Endothelial cell (in vitro differentiated cells): ENCODE data around the gene RTN4R. TPM values are rescaled to one million over a fixed set of nuclear protein-coding genes. Genes with fewer than 3 reads are reported as not detected.
"Not testable (repeated sequence)": the region's sequence is repeated elsewhere in the genome, so short reads cannot be mapped to it uniquely, and the experiment has no call there.

Experiments
- DNase-seq: peaks from one replicate; pipeline ENCODE4 v3.0.0; 2021; ENCODE audit warnings: low spot score
- H3K27ac Mint-ChIP-seq: one replicate; pipeline ENCODE4 v1.8.0; 2021; ENCODE audit warnings: mixed read lengths, inconsistent platforms; ENCODE audit not compliant: unreplicated experiment
- H3K27me3 Mint-ChIP-seq: one replicate; pipeline ENCODE4 v1.8.0; 2021; ENCODE audit warnings: mild to moderate bottlenecking, moderate library complexity, mixed read lengths, inconsistent platforms; ENCODE audit not compliant: unreplicated experiment
- H3K36me3 Mint-ChIP-seq: one replicate; pipeline ENCODE4 v1.8.0; 2021; ENCODE audit warnings: mild to moderate bottlenecking, low read depth, mixed read lengths, inconsistent platforms; ENCODE audit not compliant: unreplicated experiment
- H3K4me1 Mint-ChIP-seq: one replicate; pipeline ENCODE4 v1.8.0; 2021; ENCODE audit warnings: mild to moderate bottlenecking, mixed read lengths, inconsistent platforms; ENCODE audit not compliant: unreplicated experiment
- H3K4me3 Mint-ChIP-seq: one replicate; pipeline ENCODE4 v1.8.0; 2021; ENCODE audit warnings: mild to moderate bottlenecking, mixed read lengths, inconsistent platforms; ENCODE audit not compliant: unreplicated experiment
- H3K9me3 Mint-ChIP-seq: one replicate; pipeline ENCODE4 v1.8.0; 2021; ENCODE audit warnings: mixed read lengths, inconsistent platforms; ENCODE audit not compliant: unreplicated experiment
- CTCF ChIP-seq: fragments of 200-600 bp; sonication (generic); IDR thresholded peaks from one replicate; pipeline ENCODE4 v1.5.0; 2021; ENCODE audit warnings: antibody characterized with exemption; ENCODE audit not compliant: unreplicated experiment
- total RNA-seq: library from RNA; stranded (reverse); fragmentation: NEBNext Ultra II Directional; extraction: Animal tissue kit (Norgen Biotek cat#: 25700); gene quantifications from one replicate; pipeline ENCODE4 v1.2.1, GENCODE V29; 2021; ENCODE audit not compliant: unreplicated experiment

The RTN4R gene
- total RNA-seq, 1 donor from 2014 or later = 19.0 TPM

DNA sequence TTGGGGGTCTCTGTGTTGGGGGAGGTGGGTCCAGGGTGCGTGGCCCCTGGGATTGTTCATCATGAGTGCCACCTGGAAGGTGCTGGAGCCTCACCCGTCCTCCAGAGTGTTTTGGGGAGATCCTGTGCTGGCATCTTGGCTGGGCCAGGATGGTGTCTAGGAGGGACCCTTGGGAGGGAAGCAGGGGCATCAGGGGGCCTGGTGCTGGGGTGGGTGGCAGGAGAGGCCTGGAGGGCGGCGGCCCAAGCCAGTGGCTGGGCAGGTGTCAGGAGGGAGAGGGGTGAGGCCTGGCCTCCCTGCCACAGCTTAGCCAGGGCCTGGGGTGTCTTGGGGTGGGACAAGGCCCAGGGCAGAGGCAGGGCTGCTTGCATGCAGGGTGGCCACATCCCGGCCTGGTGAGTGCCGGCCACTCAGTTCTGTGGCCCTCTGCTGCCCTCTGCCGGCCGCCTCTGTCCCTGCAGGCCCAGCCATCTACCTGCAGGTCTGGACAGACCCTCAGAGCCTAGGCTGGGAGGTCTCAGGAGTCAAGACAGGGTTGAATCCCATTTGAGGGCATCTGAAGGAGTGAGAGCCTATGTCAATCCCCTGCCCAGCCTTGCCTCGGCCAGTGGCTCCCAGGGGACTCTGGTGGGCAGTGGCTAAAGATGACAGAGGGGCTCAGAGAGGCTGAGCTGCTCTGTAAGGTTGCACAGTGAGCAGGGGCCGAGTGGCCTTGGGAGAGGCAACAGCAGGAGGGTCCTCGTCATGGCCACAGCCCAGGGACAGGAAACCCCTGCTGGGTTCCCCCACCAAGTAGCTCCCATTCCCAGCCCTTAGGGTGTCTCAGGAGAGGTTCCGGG, 17.6 kb upstream of the RTN4R start:
- peak; percentile 90 for DNase-seq
- H3K4me3 Mint-ChIP-seq, H3K36me3 Mint-ChIP-seq, H3K9me3 Mint-ChIP-seq, H3K27me3 Mint-ChIP-seq, H3K27ac Mint-ChIP-seq, H3K4me1 Mint-ChIP-seq: not testable (repeated sequence)
- TF ChIP-seq CTCF = peak; percentile 85

- H3K27ac Mint-ChIP-seq = no peak overlapping the region
These were observed 16.5 kb upstream of the RTN4R start for GRCh38 chr22:20284471-20285086.

DNA sequence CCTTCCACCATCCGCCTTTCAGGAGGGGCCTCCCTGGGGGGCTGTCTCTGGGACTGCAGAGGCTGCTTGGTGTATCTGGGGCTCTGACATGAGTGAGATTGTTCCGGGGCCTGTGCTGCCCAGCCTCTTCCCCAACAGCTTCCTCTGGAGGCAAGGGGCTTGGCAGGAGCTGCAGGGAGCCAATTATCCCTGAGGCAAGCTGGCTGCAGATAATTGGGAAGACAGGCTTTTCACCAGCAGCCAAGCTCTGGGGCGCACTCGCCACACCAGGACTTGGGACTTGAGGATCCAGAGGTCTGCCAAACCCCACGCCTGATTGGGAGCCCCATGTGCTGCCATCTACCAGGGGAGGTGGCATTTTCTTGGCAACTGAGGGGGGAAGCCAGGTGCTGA, 15.6 kb upstream of the RTN4R start:
- H3K9me3 Mint-ChIP-seq = no peaks in the 10 kb centered on the region
- no peak overlapping the region for H3K27ac Mint-ChIP-seq
- no peak for TF ChIP-seq CTCF
- H3K27me3 Mint-ChIP-seq = no peaks in the 10 kb centered on the region
- no peak overlapping the region for H3K4me3 Mint-ChIP-seq
- no peaks in the 10 kb centered on the region for H3K36me3 Mint-ChIP-seq
- H3K4me1 Mint-ChIP-seq = no peaks in the 10 kb centered on the region
- no peak for DNase-seq

More at GRCh38 chr22:20284471-20285086, 16.5 kb upstream of the RTN4R start:
- Mint-ChIP-seq H3K27me3 (peaks cover 1% of the 10 kb centered on the region), H3K9me3 (no peaks in the 10 kb centered on the region), H3K4me1 (no peaks in the 10 kb centered on the region), H3K4me3 (no peak overlapping the region), H3K36me3 (no peaks in the 10 kb centered on the region)
- DNase-seq = no peak
- TF ChIP-seq CTCF = no peak

GRCh38 chr22:20282901-20283673, 15.0 kb upstream of the RTN4R start:
- TF ChIP-seq CTCF = no peak
- Mint-ChIP-seq H3K4me3 (no peak overlapping the region), H3K4me1 (no peaks in the 10 kb centered on the region), H3K36me3 (no peaks in the 10 kb centered on the region), H3K9me3 (no peaks in the 10 kb centered on the region), H3K27me3 (no peaks in the 10 kb centered on the region), H3K27ac (no peak overlapping the region)
- DNase-seq = no peak
